NCI-H1417 treated with DMSO at 0.1 percent for 48 hours (cell line): ENCODE data around the gene CBR4.
"Not testable (repeated sequence)": the region's sequence is repeated elsewhere in the genome, so short reads cannot be mapped to it uniquely, and the experiment has no call there.

Experiments
- DNase-seq: peaks from one replicate; lab custom pipeline; 2025; lab: John Stamatoyannopoulos, UW

CBR4 gene

DNA sequence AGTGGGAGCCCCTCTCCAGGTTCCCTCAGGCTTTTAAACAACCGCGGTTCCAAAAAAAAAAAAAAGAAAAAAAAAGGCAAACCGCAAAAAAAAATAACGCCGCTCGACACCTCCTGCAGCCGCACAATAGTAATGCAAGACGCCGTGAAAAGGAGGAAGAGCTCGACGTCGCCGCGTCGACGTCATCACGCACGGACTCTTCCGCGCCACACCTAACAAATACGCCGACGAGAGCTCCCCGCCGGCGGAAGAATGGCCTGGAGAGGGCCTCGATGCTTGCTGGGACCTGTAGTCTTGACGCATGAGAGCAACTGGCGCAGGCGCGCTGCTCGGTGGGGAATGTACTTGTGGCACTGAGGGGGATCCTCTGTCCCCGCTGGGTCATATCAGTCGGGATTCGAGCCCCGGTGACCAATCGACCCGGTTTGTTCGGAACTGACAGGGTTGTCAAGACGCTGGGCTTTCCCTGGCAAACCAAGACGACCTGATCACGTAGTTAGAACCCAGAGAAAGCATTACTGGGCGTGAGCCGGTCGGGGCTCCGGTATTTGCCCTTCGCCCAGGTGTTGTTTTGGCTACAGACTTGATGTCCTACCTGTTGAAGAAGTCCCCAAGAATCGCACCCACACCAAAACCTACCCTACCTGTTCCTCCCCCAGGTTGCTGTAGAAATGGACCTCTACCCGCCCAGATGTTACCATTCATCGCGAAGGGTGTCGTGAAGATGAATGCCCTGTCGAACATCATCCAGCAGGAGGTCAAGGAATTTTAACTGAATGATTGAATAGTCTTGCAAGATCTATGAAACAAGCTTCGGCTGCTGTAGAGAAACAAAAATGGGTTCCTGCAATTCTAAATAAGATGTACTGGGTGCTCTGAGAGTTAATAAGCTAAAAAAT, at the start of gene CBR4:
Gene CBR4 (minus strand): TSS at position 131 of the 899 bp plus-strand sequence. CDS start 166 bp downstream, outside the sequence.
- peak; percentile 94 for DNase-seq

DNA sequence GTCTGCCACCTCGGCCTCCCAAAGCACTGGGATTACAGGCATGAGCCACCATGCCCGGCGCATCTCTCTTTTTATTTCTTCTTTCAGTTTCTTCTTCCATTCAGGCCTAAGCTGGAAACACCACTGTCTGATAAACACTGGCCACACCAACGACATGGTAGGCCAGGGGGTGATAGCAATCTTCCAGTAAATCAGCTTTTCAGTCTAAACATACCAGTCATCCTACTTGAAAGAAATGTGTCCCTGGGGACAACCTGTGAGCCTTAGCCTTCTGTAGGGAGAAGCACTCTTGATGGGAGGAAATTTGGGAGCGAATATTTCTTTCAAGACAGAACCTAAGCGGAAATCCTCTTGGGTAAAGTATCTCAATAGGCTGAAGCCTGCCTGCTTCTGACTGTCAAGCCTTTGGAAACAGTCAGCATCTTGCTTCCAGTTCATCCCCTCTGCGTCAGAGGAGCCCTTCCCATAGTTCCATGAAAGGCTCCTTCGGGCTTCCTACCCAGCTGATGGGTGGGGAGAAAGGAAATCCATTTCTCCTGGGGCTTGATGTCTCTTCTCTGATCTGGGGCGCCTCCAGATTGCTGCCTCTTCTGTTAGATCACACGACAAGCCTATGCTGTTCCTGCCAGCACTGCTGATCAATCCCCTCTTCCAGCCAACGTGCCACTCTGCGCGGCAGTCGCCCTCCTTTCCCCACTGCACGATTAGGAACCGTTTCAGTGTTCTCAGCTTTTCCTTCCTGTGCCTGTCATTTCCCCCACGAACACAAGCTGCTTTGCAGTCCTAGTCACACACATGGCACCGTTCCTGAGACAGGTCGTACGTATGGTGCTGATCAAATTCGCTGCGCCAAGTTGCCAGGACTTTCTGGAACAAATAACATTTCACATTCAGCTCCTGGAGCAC, 49.5 kb upstream of the CBR4 start:
- DNase-seq = no peak

DNA sequence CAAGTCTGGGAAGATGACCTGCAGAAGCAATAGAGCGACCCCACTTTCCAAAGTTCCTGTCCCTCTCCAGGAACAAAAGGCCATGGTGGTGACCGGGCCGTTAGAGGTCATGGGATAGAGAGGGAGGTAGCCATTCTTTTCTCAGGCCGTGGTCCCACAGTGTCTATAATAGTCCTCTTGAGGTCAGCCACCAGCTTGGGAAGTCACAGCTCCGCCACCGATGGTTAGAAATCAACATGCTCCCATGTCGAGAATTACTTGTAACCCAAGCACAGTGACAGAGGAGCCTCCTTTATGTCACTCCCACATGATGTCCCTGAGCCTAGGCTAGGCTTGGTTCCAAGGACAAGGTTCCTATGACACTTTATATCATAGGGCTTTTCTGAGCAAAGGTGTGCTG, 48.3 kb upstream of the CBR4 start:
- no peak for DNase-seq

DNA sequence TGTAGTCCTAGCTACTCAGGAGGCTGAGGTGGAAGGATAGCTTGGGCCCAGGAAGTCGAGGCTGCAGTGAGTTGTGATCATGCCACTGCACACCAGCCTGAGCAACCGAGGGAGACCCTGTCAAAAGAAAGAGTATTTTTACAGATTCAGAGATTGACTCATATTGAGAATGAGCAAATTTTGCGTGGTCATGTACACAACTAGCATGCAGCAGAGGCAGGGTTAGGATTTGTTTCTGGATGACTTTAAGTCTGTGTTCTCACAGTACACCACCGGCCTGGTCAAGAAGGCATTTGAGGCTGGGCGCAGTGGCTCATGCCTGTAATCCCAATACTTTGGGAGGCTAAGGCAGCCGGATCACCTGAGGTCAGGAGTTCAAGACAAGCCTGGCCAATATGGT, 44.8 kb upstream of the CBR4 start:
- no peak for DNase-seq

DNA sequence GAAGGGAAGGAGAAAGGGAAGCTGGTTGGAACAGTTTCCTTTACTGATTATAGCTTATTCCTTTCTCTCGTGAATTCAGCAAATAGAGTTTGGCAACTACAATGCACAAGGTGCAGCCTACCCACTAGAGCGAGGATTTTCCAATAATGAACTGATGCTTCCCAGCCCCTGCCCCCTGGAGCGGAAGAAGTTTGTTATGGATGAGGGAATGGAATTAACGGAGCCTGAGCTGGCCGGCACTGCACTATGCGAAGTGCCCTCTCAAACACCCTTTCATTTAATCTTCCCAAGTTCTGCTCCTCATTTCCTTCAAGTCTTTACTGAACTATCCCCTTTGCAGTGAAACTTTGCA, 42.5 kb upstream of the CBR4 start:
- DNase-seq = no peak

DNA sequence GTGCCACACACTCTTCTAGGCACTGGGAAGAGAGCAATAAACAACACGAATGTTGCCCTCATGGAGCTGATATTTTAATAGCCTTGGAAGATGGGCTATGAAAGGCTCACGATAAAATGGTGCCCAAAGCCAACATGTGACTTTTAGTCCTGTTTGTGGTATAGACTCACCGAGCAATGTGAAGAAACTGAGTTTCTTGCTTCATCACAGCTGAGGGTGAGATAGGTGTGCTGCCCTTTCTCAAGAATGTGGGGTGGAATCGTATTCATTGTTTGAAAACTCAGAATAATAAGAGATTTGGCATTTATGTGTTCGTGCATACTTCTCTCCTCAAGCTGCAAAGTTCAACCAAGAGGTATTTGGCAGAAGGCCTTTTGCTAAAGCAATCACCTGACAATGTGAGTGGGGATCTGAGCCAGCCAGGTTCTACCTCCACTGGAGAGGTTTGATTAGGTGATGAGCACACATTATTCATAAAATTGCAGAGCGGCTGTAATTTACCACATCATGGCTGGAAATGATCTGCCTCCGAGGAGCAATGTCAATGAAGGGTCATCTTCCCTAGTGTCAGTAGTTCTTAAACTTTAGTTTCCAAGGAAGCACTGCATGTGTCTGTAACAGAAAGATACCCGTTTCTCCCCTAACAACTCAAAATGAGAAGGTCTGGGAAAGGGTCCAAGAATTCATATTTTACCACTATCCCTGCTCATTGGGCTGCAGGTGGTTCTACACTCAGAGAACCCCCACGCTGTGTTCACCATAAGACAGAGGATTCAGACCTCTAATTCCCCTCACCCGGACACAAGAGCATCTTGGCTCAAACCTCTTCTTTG, 41.9 kb upstream of the CBR4 start:
- DNase-seq = no peak

DNA sequence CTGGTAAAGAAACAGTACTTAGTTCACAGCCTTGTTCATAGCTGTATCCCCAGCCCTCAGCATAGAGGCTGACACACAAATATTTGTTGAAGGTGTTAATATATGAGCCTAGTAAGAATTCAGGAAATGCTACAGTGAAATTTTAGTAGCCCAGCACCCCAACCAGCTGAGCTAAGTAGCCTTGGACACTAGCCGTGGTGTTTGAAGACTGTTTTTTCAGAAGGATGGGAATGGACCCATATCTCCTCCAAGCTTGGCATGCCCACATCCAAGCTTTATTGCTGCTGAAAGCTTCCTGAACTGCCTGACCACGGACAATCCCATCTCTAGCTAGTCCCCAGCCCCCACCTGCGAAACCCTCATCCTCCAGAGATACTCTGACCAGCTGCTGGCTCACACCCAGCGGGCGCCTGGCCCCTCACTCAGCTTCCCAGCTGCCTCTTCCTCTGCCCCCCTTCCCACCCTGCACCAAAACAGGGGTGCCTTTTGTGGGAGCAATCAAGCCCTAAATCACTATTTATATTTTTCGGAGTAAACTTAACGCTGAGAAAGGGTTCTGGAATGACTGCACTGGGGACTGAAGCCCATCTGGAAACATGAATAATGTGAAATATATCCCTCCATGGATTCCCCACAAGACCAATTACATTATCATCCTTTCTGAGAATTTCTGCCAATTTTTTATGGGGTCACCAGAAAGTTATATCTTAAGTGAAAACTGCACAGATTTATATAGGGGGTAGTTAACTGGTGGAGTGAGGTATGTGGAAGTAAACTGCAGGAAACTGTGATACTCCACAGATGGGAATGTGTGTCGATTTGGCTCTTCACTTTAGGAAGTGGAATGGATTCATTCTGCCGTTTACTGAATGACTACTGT, 41.1 kb upstream of the CBR4 start:
- DNase-seq = no peak

DNA sequence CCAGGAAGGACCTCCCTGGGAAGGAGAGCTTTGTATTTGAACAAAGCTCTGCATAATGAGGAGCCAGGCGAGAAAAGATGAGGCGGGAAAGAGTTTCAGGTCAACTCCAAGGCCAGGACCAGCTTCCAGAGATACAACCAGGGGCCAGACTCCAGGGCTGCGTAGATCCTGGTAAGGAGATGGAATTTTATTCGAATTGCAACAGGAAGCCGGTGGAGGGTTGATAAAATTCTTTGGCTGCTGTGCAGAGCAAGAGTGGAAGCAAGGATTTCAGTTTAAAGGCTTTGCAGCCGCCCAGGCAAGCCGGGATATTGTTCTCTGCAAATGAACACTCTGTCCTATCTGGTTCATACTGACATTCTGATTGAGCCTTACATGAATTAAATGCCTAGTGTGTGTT, 40.2 kb upstream of the CBR4 start:
- no peak for DNase-seq

DNA sequence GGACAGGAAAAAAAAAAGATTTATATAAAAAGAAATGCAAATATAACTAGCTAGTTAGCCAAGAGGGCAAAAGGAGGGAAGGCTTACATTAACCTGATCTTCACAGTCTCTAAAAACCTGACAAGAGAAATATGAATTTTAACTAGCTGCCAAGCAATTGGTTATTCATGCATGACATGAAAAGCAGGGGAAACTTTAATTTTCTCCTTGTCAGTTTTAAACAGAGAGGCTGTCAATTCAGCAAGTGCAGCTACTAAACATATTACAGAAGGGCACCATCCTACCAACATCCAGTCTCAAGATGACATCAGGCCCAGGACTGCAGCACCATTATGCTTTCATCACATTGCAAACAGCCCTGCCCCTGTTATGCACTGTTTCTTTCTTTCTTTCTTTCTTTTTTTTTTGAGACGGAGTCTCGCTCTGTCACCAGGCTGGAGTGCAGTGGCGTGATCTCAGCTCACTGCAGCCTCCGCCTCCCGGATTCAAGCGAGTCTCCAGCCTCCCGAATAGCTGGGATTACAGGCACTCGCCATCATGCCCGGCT, 38.9 kb upstream of the CBR4 start:
- DNase-seq = no peak

DNA sequence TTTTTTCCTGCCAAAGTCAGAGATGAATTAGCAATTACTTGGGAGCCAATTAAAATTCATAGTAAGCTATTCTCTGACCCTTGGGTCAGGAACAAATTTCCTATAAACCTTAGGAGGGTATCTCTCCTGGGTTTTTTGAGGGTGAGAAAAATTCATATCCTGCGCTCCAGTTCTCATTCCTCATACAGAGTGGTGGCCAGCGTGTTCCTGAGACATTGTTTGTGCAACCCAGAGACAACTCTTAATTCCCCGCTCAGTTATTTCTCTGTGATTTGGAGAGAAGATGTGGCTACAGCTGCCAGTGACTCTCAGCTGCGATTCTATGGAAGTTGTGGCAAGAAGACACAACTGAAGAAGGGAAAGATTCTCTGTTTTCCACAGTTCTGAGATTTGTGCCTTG, 37.9 kb upstream of the CBR4 start:
- no peak for DNase-seq

DNA sequence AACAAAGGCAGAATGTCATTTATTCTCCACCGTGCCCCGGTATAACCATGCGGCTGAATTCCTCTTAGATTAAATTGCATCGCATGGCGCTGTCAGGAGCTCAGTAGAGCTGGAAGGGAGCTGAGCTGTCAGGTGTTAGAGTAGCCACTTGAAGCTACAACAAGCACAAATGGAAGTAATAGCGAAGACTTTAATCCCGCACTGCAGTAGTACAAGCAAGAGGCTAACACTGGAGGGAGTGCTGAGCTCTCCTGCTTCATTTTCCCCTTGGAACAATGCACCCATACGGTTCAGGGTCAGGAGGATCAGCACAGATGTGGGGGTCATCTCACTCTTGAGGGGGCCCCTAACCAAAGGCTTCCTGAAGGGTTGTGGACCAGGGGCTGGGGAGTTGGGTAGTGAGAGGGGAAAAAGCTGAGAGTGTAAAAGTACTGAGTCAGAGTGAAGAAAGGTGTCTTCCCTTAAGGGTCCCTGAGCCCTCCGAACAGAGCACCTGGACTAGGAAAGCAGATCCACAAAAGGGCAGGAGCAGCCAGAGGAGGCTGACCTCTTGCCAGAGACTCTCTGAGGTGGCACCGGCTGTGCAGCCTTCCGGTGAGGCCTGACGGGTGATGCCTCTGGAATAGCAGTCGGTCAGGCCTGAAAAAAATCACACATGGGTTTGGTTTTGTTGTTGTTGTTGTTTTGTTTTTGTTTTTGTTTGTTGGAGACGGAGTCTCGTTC, 36.0 kb upstream of the CBR4 start:
- DNase-seq = no peak

DNA sequence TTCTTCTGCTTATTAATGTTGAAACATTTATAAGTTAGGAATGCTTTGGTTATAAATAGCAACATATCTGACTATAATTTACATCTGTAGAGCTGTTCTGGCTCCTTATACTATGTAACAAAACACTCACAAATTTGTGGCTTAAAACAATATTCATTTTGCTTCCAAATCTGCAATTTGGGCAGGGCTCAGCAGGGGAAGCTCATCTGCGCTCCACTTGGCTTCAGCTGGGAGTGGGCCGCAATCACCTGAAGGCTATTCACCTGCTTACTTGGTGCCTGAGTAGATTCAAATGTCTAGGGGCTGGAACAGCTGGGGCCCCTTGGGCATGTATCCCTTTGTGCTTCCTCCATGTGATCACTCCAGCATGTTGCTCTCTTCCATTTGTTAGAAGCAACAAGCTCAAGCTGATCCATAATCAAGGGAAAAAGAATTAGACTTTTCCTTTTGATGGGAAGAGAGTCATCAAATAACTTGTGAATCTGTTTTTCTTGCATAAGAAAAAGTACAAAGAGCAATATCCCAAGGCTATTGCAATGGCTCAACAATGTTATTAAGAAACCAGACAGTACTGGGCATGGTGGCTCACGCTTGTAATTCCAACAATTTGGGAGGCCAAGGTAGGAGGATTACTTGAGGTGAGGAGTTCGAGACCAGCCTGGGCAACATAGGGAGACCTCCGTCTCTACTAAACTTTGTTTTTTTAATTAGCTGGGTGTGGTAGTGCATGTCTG, 34.8 kb upstream of the CBR4 start:
- DNase-seq = no peak

DNA sequence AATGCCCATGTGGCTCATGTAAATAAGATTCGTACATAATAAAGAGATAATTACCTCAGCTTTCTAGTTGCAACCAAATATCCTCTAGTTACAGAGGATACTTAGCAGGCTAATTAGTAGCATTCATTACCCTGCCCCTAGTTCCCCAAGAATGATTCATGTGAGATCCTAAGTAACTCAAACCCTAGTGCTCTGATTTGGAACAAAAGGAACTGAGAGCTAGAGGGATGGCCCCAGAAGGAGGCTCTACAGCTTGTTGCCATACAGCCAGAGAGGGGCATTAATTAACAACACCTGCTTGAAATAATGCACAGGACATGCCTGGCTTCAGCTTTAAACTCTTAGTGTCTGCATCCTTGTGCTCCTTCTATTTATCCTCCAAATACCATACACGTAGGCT, 32.6 kb upstream of the CBR4 start:
- DNase-seq = no peak

DNA sequence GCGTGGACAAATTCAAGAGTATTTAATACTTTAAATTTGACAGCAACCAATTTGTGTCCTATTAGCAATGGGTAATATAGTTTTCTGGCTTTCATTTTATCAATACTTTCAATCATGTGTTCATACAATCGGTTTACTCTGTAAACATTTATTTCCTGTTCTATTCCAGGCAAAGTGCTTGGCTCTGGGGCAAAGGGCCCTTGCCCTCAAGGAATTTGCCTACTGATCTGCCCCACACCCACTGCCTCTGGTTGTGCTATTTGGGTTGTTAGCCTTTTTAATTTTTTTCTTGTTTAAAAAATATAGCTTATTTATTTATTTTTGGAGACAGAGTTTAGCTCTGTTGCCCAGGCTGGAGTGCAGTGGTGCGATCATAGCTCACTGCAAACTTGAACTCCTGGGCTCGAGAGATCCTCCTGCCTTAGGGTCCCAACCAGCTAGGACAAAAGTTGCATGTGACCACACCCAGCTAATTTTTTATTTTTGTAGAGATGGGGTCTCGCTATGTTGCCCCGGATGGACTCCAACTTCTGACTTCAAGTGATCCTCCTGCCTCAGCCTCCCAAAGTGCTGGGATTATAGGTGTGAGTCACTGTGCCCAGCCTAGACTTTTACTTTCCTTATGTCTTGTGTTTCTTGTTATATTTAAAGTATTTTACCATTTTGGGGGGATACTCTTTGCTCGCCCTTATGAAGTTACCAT, 30.7 kb upstream of the CBR4 start:
- no peak for DNase-seq

DNA sequence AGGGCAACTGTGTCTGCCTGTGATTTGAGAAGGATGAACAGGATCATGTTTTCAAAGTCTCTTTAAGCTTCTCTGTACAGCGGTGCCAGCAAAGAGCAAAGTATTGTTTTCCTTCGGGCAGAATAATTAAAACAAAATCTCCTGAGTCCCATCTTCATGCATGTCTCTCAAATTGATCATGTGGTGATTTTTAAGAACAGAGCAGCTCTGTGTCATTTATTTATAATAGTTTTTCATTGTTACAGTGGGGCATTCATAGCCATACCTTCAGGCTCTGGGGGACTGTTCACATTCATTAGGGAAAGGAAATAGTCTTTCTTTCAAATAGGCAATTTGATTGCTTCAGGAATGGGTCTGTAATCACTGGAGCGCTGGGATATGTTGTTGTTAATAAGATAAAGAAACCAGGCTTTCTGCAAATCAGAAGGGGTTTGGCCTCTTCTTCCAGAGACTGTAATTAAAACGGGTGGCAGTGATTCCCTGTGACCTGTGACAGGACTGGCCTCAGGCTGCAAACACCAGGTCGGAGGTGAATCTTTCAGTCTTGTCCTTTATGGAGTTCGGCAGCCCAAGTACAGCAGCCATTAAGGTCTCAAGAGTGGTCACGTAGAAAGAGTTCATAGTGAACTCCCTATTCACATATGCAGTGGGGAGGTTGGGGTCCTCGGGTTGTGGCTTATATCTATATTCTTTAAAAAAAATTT, 29.3 kb upstream of the CBR4 start:
- DNase-seq = no peak

DNA sequence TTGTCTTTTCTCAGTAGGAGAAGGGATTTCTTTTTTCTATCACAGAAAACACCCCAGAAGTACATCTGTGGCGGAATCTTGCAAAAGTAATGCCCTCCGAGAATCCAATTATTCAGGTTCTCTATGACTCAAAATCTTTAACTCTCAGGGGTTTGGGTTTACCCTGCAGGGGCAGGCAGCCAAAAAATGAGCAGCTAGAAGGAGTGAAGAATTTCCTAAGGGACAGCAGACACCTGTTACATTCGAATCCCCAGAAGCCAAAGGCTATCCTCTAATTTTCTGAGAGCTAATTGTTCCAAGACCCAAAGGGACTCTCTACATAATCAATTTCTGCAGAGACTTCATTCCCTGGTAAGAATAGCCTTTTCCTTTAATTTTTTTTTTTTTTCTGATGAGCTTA, 27.5 kb upstream of the CBR4 start:
- DNase-seq = no peak

DNA sequence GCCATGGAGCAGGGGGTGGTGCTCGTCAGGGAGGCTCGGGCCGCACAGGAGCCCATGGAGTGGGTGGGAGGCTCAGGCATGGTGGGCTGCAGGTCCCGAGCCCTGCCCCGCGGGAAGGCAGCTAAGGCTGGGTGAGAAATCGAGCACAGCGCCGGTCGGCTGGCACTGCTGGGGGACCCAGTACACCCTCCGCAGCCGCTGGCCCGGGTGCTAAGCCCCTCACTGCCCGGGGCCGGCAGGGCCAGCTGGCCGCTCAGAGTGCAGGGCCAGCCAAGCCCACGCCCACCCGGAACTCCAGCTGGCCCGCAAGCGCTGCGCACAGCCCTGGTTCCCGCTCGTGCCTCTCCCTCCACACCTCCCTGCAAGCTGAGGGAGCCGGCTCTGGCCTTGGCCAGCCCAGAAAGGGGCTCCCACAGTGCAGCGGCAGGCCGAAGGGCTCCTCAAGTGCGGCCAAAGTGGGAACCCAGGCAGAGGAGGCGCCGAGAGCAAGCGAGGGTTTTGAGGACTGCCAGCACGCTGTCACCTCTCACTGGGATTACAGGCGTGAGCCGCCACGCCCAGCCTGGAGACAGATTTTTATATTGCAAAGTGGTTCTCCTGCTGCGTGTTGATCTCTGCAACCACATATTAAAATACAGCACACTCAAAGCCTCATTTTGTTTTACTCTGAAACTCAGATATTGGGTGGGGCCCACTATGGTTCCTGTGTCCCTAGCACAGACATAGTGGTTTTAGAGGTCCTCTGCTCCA, 26.0 kb upstream of the CBR4 start:
- DNase-seq = not testable (repeated sequence)

DNA sequence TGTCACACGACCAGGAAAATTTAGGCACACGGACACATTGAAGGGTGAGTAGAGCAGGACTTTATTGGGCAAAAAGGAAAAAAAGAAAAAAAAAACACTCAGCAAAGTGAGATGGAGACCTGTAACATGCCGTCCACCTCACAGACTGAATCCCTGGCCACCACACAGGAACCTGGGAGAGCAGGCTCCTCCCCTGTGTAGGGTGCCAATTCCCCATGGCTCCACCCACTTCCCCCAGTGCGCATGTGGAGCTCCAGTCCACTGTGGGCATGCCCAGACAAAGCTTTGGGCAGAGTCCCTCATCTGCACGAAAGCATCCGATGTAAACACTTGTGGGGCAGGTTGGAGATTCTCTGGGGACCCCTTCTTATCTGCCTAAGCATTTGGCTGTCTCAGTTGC, 23.6 kb upstream of the CBR4 start:
- DNase-seq = no peak
